Prostate gland (tissue), 2 donors: ENCODE measurements around the gene ASB6.

Experiments
- POLR2AphosphoS5 ChIP-seq: sonication (generic); formaldehyde crosslinking; IDR thresholded peaks from one replicate; pipeline ENCODE4 v1.6.1; 2017; ENCODE audit warnings: antibody characterized with exemption
- TF ChIP-seq, protein P1 (sequence below), 4 experiments: fragments of 200-600 bp in 2 of 4; fragments of 450-650 bp in 2 of 4; sonication (generic) in 2 of 4; IDR thresholded peaks; 1 replicate in 3 of 4; 2 replicates in 1 of 4; pipeline ENCODE4 v1.5.1; 2016 to 2019; ENCODE audit warnings: antibody characterized with exemption in 4 of 4, mild to moderate bottlenecking in 2 of 4, moderate library complexity in 2 of 4

DNA sequence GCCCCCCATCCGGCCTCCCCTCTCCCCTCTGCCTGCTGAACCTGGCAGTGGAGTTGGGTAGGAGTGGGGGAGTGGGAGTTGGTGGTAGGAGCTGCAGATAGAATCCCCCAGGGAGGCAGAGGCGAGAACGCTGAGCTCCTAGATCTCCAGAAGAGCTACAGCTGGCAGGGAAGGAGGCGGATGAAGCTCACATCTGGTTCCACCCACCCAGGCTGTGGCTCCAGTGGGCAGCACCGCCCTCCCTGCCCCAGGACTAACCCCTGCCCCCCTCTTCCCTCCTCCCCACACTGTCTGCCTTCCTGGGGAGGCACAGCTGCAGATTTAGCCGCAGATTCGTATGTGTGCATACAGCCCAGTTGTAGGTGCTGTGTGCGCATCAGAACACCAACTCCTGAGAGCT lies 55.3 kb downstream of the ASB6 start:
- TF ChIP-seq, protein P1, sequence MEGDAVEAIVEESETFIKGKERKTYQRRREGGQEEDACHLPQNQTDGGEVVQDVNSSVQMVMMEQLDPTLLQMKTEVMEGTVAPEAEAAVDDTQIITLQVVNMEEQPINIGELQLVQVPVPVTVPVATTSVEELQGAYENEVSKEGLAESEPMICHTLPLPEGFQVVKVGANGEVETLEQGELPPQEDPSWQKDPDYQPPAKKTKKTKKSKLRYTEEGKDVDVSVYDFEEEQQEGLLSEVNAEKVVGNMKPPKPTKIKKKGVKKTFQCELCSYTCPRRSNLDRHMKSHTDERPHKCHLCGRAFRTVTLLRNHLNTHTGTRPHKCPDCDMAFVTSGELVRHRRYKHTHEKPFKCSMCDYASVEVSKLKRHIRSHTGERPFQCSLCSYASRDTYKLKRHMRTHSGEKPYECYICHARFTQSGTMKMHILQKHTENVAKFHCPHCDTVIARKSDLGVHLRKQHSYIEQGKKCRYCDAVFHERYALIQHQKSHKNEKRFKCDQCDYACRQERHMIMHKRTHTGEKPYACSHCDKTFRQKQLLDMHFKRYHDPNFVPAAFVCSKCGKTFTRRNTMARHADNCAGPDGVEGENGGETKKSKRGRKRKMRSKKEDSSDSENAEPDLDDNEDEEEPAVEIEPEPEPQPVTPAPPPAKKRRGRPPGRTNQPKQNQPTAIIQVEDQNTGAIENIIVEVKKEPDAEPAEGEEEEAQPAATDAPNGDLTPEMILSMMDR (IDR thresholded peaks at IDR 0.05): no peak
- no peak for TF ChIP-seq POLR2AphosphoS5
